ENCODE measurements around the gene PLEKHG3.

- TF ChIP-seq JUN (CRISPR knock-in tag; IDR thresholded peaks at IDR 0.05) (no peak), ATF2 (CRISPR knock-in tag; IDR thresholded peaks at IDR 0.05; ENCODE audit: borderline replicate concordance, low read depth) (no peak), OVOL2 (CRISPR knock-in tag; IDR thresholded peaks at IDR 0.05; ENCODE audit: borderline replicate concordance) (no peak), KAT7 (CRISPR knock-in tag; IDR thresholded peaks at IDR 0.05; ENCODE audit: borderline replicate concordance) (no peak)
Observed at GRCh38 chr14:64723691-64724577, 19.7 kb downstream of the PLEKHG3 start.

Measured in WTC11 (cell line).